ENCODE measurements around the gene CERS6. TPM values are rescaled to one million over a fixed set of nuclear protein-coding genes. Genes with fewer than 3 reads are reported as not detected.
A peak's percentile ranks its signal among the peaks of the same experiment; 100 is the strongest.

CERS6 gene
- total and polyA plus RNA-seq, 2 donors from 2014 or later, result 9.4 to 18.8 TPM

DNA sequence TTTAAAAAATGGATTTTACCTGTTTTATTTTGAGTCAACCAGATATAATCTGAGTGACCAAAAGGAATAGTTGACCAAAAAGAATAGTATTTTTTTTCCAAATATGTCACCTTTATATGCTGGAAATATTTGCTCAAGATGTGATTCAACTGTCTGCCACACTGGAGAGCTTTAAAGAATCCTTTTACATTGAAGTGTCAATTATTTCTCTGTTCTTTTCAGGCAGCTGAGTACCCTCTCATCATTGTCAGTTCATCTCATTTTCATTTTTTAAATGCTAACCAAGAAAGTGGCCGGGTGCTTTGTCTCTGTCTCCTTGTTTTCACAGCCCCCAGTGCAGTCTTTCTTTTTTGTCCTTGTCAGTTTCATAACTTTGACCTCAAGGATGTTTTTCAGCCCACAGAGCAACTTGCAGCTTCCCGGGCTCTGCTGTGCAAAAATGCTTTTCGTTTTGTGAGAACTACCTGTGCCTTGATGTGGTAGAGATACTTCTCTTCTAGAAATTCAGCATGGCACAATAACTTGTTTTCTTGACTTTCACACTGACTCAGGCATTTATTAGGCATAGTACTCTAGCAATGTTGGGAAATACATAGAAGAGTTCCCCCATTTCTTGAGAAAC, 23.4 kb upstream of the CERS6 start:
- intact Hi-C loops (cut with DNase I), result no loop called here
- no peaks in the 10 kb centered on the region for H3K27me3 ChIP-seq (ENCODE audit: control insufficient read depth, insufficient read depth, low read length)
- no peak overlapping the region for H3K27ac ChIP-seq (ENCODE audit: low read depth in 2 of 2, low read length in 2 of 2)
- TF ChIP-seq, protein P1, sequence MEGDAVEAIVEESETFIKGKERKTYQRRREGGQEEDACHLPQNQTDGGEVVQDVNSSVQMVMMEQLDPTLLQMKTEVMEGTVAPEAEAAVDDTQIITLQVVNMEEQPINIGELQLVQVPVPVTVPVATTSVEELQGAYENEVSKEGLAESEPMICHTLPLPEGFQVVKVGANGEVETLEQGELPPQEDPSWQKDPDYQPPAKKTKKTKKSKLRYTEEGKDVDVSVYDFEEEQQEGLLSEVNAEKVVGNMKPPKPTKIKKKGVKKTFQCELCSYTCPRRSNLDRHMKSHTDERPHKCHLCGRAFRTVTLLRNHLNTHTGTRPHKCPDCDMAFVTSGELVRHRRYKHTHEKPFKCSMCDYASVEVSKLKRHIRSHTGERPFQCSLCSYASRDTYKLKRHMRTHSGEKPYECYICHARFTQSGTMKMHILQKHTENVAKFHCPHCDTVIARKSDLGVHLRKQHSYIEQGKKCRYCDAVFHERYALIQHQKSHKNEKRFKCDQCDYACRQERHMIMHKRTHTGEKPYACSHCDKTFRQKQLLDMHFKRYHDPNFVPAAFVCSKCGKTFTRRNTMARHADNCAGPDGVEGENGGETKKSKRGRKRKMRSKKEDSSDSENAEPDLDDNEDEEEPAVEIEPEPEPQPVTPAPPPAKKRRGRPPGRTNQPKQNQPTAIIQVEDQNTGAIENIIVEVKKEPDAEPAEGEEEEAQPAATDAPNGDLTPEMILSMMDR (IDR thresholded peaks at IDR 0.05; ENCODE audit: borderline replicate concordance, extremely low read depth, insufficient read depth), result no peak
- no peak overlapping the region for H3K4me3 ChIP-seq (ENCODE audit: low read length in 3 of 3)
- no peak overlapping the region for H3K9ac ChIP-seq (ENCODE audit: low read length in 3 of 3)
- no peaks in the 10 kb centered on the region for H3K4me1 ChIP-seq (ENCODE audit: control insufficient read depth in 2 of 3, insufficient read depth in 2 of 3, low read depth in 1 of 3, low read length in 3 of 3)
- FAIRE-seq, result no peak
- H3K36me3 ChIP-seq (ENCODE audit: control insufficient read depth in 2 of 3, insufficient read depth in 3 of 3, low read length in 3 of 3), result no peaks in the 10 kb centered on the region
- H3K9me3 ChIP-seq (ENCODE audit: control insufficient read depth in 2 of 3, insufficient read depth in 1 of 3, low read length in 3 of 3), result no peaks in the 10 kb centered on the region
- no peak for DNase-seq

DNA sequence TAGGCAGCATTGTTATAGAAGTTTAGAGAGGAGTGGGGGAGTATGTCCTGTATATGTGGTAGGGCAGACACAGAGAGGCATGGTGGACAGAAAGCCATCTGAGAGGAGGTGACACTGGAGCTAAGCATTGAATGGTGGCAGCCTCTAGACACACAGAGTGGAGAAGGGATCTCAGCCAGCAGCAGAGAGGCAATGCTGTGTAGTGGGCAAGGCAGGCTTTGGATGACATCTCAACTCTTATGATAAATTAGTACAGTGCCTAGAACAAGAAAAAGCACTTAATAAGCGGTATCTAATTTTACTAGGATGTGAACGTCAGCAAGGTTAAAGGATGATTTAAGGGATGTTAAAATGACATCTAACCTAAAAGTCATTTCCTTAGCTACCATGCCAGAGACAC, 22.5 kb upstream of the CERS6 start:
- TF ChIP-seq, protein P1 (IDR thresholded peaks at IDR 0.05; ENCODE audit: borderline replicate concordance, extremely low read depth, insufficient read depth), result no peak
- Histone ChIP-seq H3K36me3 (ENCODE audit: control insufficient read depth in 2 of 3, insufficient read depth in 3 of 3, low read length in 3 of 3) (no peaks in the 10 kb centered on the region), H3K27me3 (ENCODE audit: control insufficient read depth, insufficient read depth, low read length) (no peaks in the 10 kb centered on the region), H3K4me1 (ENCODE audit: control insufficient read depth in 2 of 3, insufficient read depth in 2 of 3, low read depth in 1 of 3, low read length in 3 of 3) (no peaks in the 10 kb centered on the region), H3K4me3 (ENCODE audit: low read length in 3 of 3) (no peak overlapping the region), H3K9me3 (ENCODE audit: control insufficient read depth in 2 of 3, insufficient read depth in 1 of 3, low read length in 3 of 3) (no peaks in the 10 kb centered on the region), H3K27ac (ENCODE audit: low read depth in 2 of 2, low read length in 2 of 2) (no peak overlapping the region), H3K9ac (ENCODE audit: low read length in 3 of 3) (no peak overlapping the region)
- FAIRE-seq (no peak), DNase-seq (no peak)
- intact Hi-C loops (cut with DNase I), result no loop called here

DNA sequence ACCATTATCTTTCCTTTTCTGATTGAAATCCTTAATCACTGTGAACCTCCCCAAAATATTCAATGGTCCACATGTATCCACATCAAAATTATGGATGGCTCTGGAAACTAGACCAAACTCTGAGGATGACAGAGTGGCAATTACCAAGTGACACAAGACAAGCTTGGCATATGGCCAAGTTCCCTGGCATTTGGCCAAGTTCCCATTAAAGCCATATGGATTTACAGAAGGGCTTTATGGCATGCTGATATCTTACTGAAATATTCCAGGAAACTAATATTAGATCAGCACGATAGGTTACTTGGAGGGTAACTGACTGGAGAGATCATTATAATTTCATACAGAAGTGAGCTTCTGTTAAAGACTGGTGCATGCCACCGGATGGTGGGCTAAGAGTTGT, 21.9 kb upstream of the CERS6 start:
- no peaks in the 10 kb centered on the region for H3K9me3 ChIP-seq (ENCODE audit: control insufficient read depth in 2 of 3, insufficient read depth in 1 of 3, low read length in 3 of 3)
- no peak overlapping the region for H3K9ac ChIP-seq (ENCODE audit: low read length in 3 of 3)
- no peaks in the 10 kb centered on the region for H3K36me3 ChIP-seq (ENCODE audit: control insufficient read depth in 2 of 3, insufficient read depth in 3 of 3, low read length in 3 of 3)
- no peak for FAIRE-seq
- TF ChIP-seq, protein P1 (IDR thresholded peaks at IDR 0.05; ENCODE audit: borderline replicate concordance, extremely low read depth, insufficient read depth), result no peak
- intact Hi-C loops (cut with DNase I), result no loop called here
- no peak overlapping the region for H3K4me3 ChIP-seq (ENCODE audit: low read length in 3 of 3)
- peaks cover 0 to 2% (median 0%) of the 10 kb centered on the region in 3 donors for H3K4me1 ChIP-seq (ENCODE audit: control insufficient read depth in 2 of 3, insufficient read depth in 2 of 3, low read depth in 1 of 3, low read length in 3 of 3)
- H3K27me3 ChIP-seq (ENCODE audit: control insufficient read depth, insufficient read depth, low read length), result no peaks in the 10 kb centered on the region
- peak in 1 of 5 donors; percentile 60 for DNase-seq
- H3K27ac ChIP-seq (ENCODE audit: low read depth in 2 of 2, low read length in 2 of 2), result no peak overlapping the region

DNA sequence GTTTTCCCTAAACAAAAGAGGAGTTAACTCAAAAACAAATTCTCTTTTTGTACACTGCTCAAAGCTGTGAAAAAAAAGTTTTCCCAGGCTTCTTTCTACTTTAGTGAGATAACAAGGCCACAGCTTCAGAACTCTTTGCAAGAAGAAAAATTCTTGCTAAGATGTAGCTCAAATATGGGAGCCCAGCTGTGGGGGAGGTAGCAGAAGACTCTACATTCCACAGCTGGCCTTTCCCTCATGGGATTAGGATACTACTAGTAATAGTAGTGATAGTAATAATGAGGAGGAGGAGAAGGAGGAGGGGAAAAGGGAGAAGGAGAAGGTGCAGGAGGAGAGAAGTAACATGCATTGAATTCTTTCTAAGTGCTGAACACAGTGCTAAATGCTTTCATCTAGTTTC, 19.2 kb upstream of the CERS6 start:
- H3K9ac ChIP-seq (ENCODE audit: low read length in 3 of 3), result no peak overlapping the region
- intact Hi-C loops (cut with DNase I), result no loop called here
- H3K27ac ChIP-seq (ENCODE audit: low read depth in 2 of 2, low read length in 2 of 2), result no peak overlapping the region
- H3K4me3 ChIP-seq (ENCODE audit: low read length in 3 of 3), result no peak overlapping the region
- no peaks in the 10 kb centered on the region for H3K27me3 ChIP-seq (ENCODE audit: control insufficient read depth, insufficient read depth, low read length)
- H3K9me3 ChIP-seq (ENCODE audit: control insufficient read depth in 2 of 3, insufficient read depth in 1 of 3, low read length in 3 of 3), result no peaks in the 10 kb centered on the region
- peaks cover 0 to 6% (median 3%) of the 10 kb centered on the region in 3 donors for H3K4me1 ChIP-seq (ENCODE audit: control insufficient read depth in 2 of 3, insufficient read depth in 2 of 3, low read depth in 1 of 3, low read length in 3 of 3)
- FAIRE-seq, result no peak
- TF ChIP-seq, protein P1 (IDR thresholded peaks at IDR 0.05; ENCODE audit: borderline replicate concordance, extremely low read depth, insufficient read depth), result no peak
- no peak for DNase-seq
- no peaks in the 10 kb centered on the region for H3K36me3 ChIP-seq (ENCODE audit: control insufficient read depth in 2 of 3, insufficient read depth in 3 of 3, low read length in 3 of 3)

Data from kidney (tissue), 14 donors.